HCT116 (cell line): ENCODE measurements around the gene KRT17. TPM values are rescaled to one million over a fixed set of nuclear protein-coding genes. Genes with fewer than 3 reads are reported as not detected.

Source experiments
- ATAC-seq: fragments of 200-7000 bp; cut with Tn5 transposase; 2 replicates; pipeline ENCODE4 v1.9.1; 2020; ENCODE audit warnings: mild to moderate bottlenecking, moderate library complexity
- BruUV-seq: library from RNA; stranded (reverse); fragments of 400-500 nt; replicated peaks from 2 replicates; lab custom pipeline; 2021; lab: Mats Ljungman, UMichigan
- CTCF ChIA-PET: fragments of 300-600 bp; sonication (Branson Sonifier 250); formaldehyde crosslinking; loops from one replicate; lab custom pipeline; 2021; ENCODE audit warnings: antibody characterized with exemption; lab: Charles Lee
- POLR2A ChIA-PET: fragments of 300-600, 350-600 bp; sonication (Branson Sonifier 250); formaldehyde crosslinking; loops from one replicate; lab custom pipeline; 2021; ENCODE audit warnings: antibody characterized with exemption; lab: Charles Lee
- RAD21 ChIA-PET, 2 experiments: fragments of 300-600 bp; sonication (Branson Sonifier 250); formaldehyde crosslinking; loops; one replicate each; lab custom pipeline; 2023; ENCODE audit warnings: low total read pairs in 2 of 2; ENCODE audit not compliant: uncharacterized antibody in 2 of 2, unreplicated experiment in 2 of 2, low non-redundant PET in 1 of 2; lab: Charles Lee
- DNase-seq: peaks from one replicate; pipeline ENCODE4 v3.0.0-alpha.2; 2010; ENCODE audit warnings: low read depth, low spot score
- H2AFZ ChIP-seq: fragments of 200-600 bp; shearing (Covaris generic), sonication (generic); 2 replicates; pipeline ENCODE4 v1.6.1; 2017; ENCODE audit warnings: low read depth, mixed run types, mixed read lengths, antibody characterized with exemption, low read length; ENCODE audit not compliant: poor library complexity, severe bottlenecking
- H3K27ac ChIP-seq: 2 replicates; pipeline ENCODE4 v1.5.1; 2012; ENCODE audit warnings: low read depth, low read length
- H3K27me3 ChIP-seq: fragments of 200-600 bp; sonication (generic); 2 replicates; pipeline ENCODE4 v1.6.1; 2016; ENCODE audit warnings: mixed run types, low read length, mixed read lengths; ENCODE audit not compliant: insufficient read depth
- H3K36me3 ChIP-seq, 2 experiments: fragments of 200-500 bp in 1 of 2; fragments of 200-600 bp in 1 of 2; sonication (Bioruptor generic) in 1 of 2; sonication (generic) in 1 of 2; 2 replicates each; pipeline versions ENCODE4 v1.5.1 to v1.6.1; 2014 to 2016; ENCODE audit warnings: low read length in 2 of 2, inconsistent platforms in 1 of 2, mixed read lengths in 1 of 2, mixed run types in 1 of 2; ENCODE audit not compliant: insufficient read depth in 2 of 2, control insufficient read depth in 1 of 2
- H3K4me1 ChIP-seq, 2 experiments: fragments of 200-600 bp in 1 of 2; sonication (generic) in 1 of 2; 2 replicates each; pipeline versions ENCODE4 v1.5.1 to v1.6.1; 2012 to 2017; ENCODE audit warnings: low read length in 2 of 2, inconsistent platforms in 1 of 2, mild to moderate bottlenecking in 1 of 2, mixed read lengths in 1 of 2, mixed run types in 1 of 2, moderate library complexity in 1 of 2; ENCODE audit not compliant: insufficient read depth in 2 of 2, control insufficient read depth in 1 of 2
- H3K4me2 ChIP-seq: fragments of 200-600 bp; sonication (generic); 2 replicates; pipeline ENCODE4 v1.6.1; 2017; ENCODE audit warnings: mixed run types, low read length, mixed read lengths
- H3K4me3 ChIP-seq, 2 experiments: fragments of 200-600 bp in 1 of 2; sonication (generic) in 1 of 2; replicated peaks in 1 of 2; 2 replicates each; pipeline ENCODE4 v1.5.1; 2011 to 2016; ENCODE audit warnings: low read length in 2 of 2, control low read depth in 1 of 2, low read depth in 1 of 2, mild to moderate bottlenecking in 1 of 2, mixed read lengths in 1 of 2, mixed run types in 1 of 2
- H3K79me2 ChIP-seq: fragments of 200-600 bp; sonication (generic); 2 replicates; pipeline ENCODE4 v1.6.1; 2017; ENCODE audit warnings: mild to moderate bottlenecking, mixed run types, low read length, moderate library complexity, mixed read lengths; ENCODE audit not compliant: insufficient read depth
- H3K9ac ChIP-seq: fragments of 200-600 bp; sonication (generic); 2 replicates; pipeline ENCODE4 v1.6.1; 2016; ENCODE audit warnings: low read length, mixed read lengths
- H3K9me2 ChIP-seq: fragments of 200-600 bp; sonication (generic), shearing (Covaris generic); 2 replicates; pipeline ENCODE4 v1.6.1; 2017; ENCODE audit warnings: mixed run types, mild to moderate bottlenecking, moderate library complexity; ENCODE audit not compliant: insufficient read depth
- H3K9me3 ChIP-seq, 2 experiments: fragments of 200-500 bp in 1 of 2; fragments of 200-600 bp in 1 of 2; sonication (Bioruptor generic) in 1 of 2; sonication (generic) in 1 of 2; 2 replicates each; pipeline ENCODE4 v1.6.1; 2014 to 2017; ENCODE audit warnings: low read length in 2 of 2, mixed read lengths in 2 of 2, inconsistent platforms in 1 of 2, low read depth in 1 of 2, mild to moderate bottlenecking in 1 of 2, mixed run types in 1 of 2, moderate library complexity in 1 of 2; ENCODE audit not compliant: control insufficient read depth in 1 of 2, insufficient read depth in 1 of 2
- H4K20me1 ChIP-seq: fragments of 200-600 bp; sonication (generic), shearing (Covaris generic); 2 replicates; pipeline ENCODE4 v1.6.1; 2017; ENCODE audit warnings: mixed run types, mild to moderate bottlenecking, moderate library complexity; ENCODE audit not compliant: insufficient read depth
- CEBPB ChIP-seq: IDR thresholded peaks from 2 replicates; pipeline ENCODE4 v1.6.1; 2012; ENCODE audit warnings: low read depth
- EGR1 ChIP-seq: IDR thresholded peaks from 2 replicates; pipeline ENCODE4 v1.6.1; 2012; ENCODE audit warnings: low read depth
- FOSL1 ChIP-seq: IDR thresholded peaks from 2 replicates; pipeline ENCODE4 v1.6.1; 2012; ENCODE audit warnings: low read depth
- POLR2AphosphoS5 ChIP-seq: IDR thresholded peaks from 2 replicates; pipeline ENCODE4 v1.6.1; 2011; ENCODE audit warnings: mild to moderate bottlenecking, low read depth, low read length, moderate library complexity
- RAD21 ChIP-seq: IDR thresholded peaks from 2 replicates; pipeline ENCODE4 v1.6.1; 2012; ENCODE audit warnings: low read depth, mild to moderate bottlenecking
- SIN3A ChIP-seq: IDR thresholded peaks from 2 replicates; pipeline ENCODE4 v1.6.1; 2012; ENCODE audit warnings: low read depth
- TCF7L2 ChIP-seq: IDR thresholded peaks from 2 replicates; pipeline ENCODE4 v1.7.0; 2011; ENCODE audit warnings: borderline replicate concordance, inconsistent platforms; ENCODE audit not compliant: insufficient read depth, insufficient read length; ENCODE audit errors: extremely low read depth
- intact Hi-C: fragments of 100-400 bp; cut with micrococcal nuclease; formaldehyde crosslinking; loops from 2 replicates; pipeline ENCODE4 v1.10.0; 2022
- total RNA-seq: library from RNA; stranded (reverse); gene quantifications from one replicate; pipeline ENCODE4 v1.2.1, GENCODE V29; 2021; ENCODE audit not compliant: unreplicated experiment
- TF ChIP-seq, protein P1 (sequence below): IDR thresholded peaks from 2 replicates; pipeline ENCODE4 v1.6.1; 2011; ENCODE audit warnings: mild to moderate bottlenecking, low read length, moderate library complexity; ENCODE audit not compliant: insufficient replicate concordance; ENCODE audit errors: extremely low read depth
- TF ChIP-seq, protein P2 (sequence below), 3 experiments: fragments of 200-600 bp in 1 of 3; sonication (generic) in 1 of 3; IDR thresholded peaks in 2 of 3; conservative IDR thresholded peaks in 1 of 3; 2 replicates each; pipeline ENCODE4 v1.5.1; 2012 to 2017; ENCODE audit warnings: low read depth in 2 of 3, low read length in 2 of 3, antibody characterized with exemption in 1 of 3, borderline replicate concordance in 1 of 3, control low read depth in 1 of 3, mild to moderate bottlenecking in 1 of 3, mixed read lengths in 1 of 3, mixed run types in 1 of 3, moderate library complexity in 1 of 3; ENCODE audit not compliant: insufficient read depth in 1 of 3
- TF ChIP-seq, protein P3 (sequence below): IDR thresholded peaks from 2 replicates; pipeline ENCODE4 v1.6.1; 2012

Gene KRT17
- total RNA-seq, 1 experiment from 2014 or later, result not detected

DNA sequence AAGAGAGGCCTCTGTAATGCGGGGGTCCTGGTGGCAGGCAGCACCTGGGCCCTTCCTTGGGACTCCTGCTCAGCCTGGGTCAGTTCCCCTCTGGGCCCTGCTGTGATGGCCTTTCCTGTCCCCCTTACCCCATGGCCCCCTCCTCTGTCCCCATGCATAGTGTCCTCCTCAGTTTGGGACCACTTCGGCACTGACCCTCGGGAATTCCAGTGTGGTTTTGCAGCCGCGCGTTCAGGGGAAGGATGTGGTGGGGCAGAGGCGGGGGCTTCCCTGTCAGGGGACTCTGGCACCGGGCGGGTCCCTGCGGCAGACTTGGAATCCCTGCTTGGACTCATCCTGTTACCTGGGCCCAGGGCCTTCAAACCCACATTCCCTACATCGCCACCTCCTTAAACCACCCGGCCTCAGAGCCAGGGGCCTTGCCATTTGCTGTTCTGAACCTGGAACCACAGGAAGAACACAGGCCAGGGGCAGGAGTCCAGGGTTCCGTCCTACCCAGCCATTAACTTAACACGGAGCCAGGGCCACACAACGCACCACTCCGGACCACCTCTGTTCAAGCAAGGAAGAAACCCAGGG, 32.9 kb upstream of the KRT17 start:
- DNase-seq (no peak), ATAC-seq (no peak)
- ChIA-PET POLR2A (no interaction called here), RAD21 (no interaction called here), CTCF (interaction anchor here (1.4 kb wide), 1 partner anchor 9 kb away, joined by 7 read pairs; no protein-coding TSS in a partner anchor)
- H3K9me2 ChIP-seq, result no peaks in the 10 kb centered on the region
- no peak overlapping the region for H3K4me3 ChIP-seq
- TF ChIP-seq SIN3A (no peak), FOSL1 (no peak), TCF7L2 (no peak), EGR1 (no peak), CEBPB (no peak), POLR2AphosphoS5 (no peak), RAD21 (no peak)
- TF ChIP-seq, protein P1, sequence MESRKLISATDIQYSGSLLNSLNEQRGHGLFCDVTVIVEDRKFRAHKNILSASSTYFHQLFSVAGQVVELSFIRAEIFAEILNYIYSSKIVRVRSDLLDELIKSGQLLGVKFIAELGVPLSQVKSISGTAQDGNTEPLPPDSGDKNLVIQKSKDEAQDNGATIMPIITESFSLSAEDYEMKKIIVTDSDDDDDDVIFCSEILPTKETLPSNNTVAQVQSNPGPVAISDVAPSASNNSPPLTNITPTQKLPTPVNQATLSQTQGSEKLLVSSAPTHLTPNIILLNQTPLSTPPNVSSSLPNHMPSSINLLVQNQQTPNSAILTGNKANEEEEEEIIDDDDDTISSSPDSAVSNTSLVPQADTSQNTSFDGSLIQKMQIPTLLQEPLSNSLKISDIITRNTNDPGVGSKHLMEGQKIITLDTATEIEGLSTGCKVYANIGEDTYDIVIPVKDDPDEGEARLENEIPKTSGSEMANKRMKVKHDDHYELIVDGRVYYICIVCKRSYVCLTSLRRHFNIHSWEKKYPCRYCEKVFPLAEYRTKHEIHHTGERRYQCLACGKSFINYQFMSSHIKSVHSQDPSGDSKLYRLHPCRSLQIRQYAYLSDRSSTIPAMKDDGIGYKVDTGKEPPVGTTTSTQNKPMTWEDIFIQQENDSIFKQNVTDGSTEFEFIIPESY, result no peak
- TF ChIP-seq, protein P2, sequence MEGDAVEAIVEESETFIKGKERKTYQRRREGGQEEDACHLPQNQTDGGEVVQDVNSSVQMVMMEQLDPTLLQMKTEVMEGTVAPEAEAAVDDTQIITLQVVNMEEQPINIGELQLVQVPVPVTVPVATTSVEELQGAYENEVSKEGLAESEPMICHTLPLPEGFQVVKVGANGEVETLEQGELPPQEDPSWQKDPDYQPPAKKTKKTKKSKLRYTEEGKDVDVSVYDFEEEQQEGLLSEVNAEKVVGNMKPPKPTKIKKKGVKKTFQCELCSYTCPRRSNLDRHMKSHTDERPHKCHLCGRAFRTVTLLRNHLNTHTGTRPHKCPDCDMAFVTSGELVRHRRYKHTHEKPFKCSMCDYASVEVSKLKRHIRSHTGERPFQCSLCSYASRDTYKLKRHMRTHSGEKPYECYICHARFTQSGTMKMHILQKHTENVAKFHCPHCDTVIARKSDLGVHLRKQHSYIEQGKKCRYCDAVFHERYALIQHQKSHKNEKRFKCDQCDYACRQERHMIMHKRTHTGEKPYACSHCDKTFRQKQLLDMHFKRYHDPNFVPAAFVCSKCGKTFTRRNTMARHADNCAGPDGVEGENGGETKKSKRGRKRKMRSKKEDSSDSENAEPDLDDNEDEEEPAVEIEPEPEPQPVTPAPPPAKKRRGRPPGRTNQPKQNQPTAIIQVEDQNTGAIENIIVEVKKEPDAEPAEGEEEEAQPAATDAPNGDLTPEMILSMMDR (IDR thresholded peaks at IDR 0.05 in 2 of 3, conservative IDR thresholded peaks at IDR 0.05 in 1 of 3; ENCODE audit: borderline replicate concordance in 1 of 3, insufficient read depth in 1 of 3, low read depth in 2 of 3, low read length in 2 of 3), result no peak
- TF ChIP-seq, protein P3, sequence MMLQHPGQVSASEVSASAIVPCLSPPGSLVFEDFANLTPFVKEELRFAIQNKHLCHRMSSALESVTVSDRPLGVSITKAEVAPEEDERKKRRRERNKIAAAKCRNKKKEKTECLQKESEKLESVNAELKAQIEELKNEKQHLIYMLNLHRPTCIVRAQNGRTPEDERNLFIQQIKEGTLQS, result no peak
- H2AFZ ChIP-seq, result no peak overlapping the region
- H3K36me3 ChIP-seq, result no peaks in the 10 kb centered on the region
- no peaks in the 10 kb centered on the region for H3K27me3 ChIP-seq
- H4K20me1 ChIP-seq, result no peaks in the 10 kb centered on the region
- H3K4me1 ChIP-seq, result peaks cover 31 to 61% of the 10 kb centered on the region in 2 experiments
- no peaks in the 10 kb centered on the region for H3K79me2 ChIP-seq
- BruUV-seq, result no TSS peak
- no peaks in the 10 kb centered on the region for H3K9me3 ChIP-seq
- intact Hi-C loops, result no loop called here
- H3K9ac ChIP-seq, result no peak overlapping the region
- no peak overlapping the region for H3K27ac ChIP-seq
- no peak overlapping the region for H3K4me2 ChIP-seq
